ENCODE measurements around the gene ULBP2. TPM values are rescaled to one million over a fixed set of nuclear protein-coding genes. Genes with fewer than 3 reads are reported as not detected.
"Not testable (repeated sequence)": the region's sequence is repeated elsewhere in the genome, so short reads cannot be mapped to it uniquely, and the experiment has no call there.

Gene ULBP2
- total RNA-seq, 1 experiment from 2014 or later, result 0.13 TPM

- TF ChIP-seq GRHL2 (CRISPR knock-in tag; IDR thresholded peaks at IDR 0.05; ENCODE audit: insufficient replicate concordance, severe bottlenecking) (no peak), JAZF1 (CRISPR knock-in tag; IDR thresholded peaks at IDR 0.05) (no peak)
- TF ChIP-seq, protein P1, sequence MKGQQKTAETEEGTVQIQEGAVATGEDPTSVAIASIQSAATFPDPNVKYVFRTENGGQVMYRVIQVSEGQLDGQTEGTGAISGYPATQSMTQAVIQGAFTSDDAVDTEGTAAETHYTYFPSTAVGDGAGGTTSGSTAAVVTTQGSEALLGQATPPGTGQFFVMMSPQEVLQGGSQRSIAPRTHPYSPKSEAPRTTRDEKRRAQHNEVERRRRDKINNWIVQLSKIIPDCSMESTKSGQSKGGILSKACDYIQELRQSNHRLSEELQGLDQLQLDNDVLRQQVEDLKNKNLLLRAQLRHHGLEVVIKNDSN (CRISPR knock-in tag; IDR thresholded peaks at IDR 0.05), result no peak
Observed at GRCh38 chr6:149906405-149906804, 35.4 kb upstream of the ULBP2 start (continued).

- DNase-seq (ENCODE audit: low spot score), result no peak
- no peak overlapping the region for H3K4me3 Mint-ChIP-seq
- peaks cover 25% of the 10 kb centered on the region for H3K27me3 Mint-ChIP-seq (ENCODE audit: low read depth)
- CTCF ChIA-PET, result no interaction called here
- H3K9me3 Mint-ChIP-seq, result peaks cover 43% of the 10 kb centered on the region
- H3K27ac Mint-ChIP-seq, result no peak overlapping the region
- no peak for ATAC-seq
- H3K4me1 Mint-ChIP-seq, result no peaks in the 10 kb centered on the region
- POLR2A ChIA-PET, result no interaction called here
- H3K36me3 Mint-ChIP-seq, result peaks cover 16% of the 10 kb centered on the region
- TF ChIP-seq, protein P1 (CRISPR knock-in tag; IDR thresholded peaks at IDR 0.05), result no peak
- TF ChIP-seq, protein P2, sequence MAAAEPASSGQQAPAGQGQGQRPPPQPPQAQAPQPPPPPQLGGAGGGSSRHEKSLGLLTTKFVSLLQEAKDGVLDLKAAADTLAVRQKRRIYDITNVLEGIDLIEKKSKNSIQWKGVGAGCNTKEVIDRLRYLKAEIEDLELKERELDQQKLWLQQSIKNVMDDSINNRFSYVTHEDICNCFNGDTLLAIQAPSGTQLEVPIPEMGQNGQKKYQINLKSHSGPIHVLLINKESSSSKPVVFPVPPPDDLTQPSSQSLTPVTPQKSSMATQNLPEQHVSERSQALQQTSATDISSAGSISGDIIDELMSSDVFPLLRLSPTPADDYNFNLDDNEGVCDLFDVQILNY (CRISPR knock-in tag; IDR thresholded peaks at IDR 0.05), result no peak
- TF ChIP-seq ZNF423 (CRISPR knock-in tag; IDR thresholded peaks at IDR 0.05) (no peak), FOXP4 (CRISPR knock-in tag; IDR thresholded peaks at IDR 0.05) (no peak), ZNF121 (CRISPR knock-in tag; IDR thresholded peaks at IDR 0.05) (no peak), PRRX2 (CRISPR knock-in tag; IDR thresholded peaks at IDR 0.05) (no peak), SP1 (CRISPR knock-in tag; conservative IDR thresholded peaks at IDR 0.05) (no peak), CTCF (IDR thresholded peaks at IDR 0.05) (no peak), TP53 (CRISPR knock-in tag; IDR thresholded peaks at IDR 0.05) (no peak), JUN (CRISPR knock-in tag; IDR thresholded peaks at IDR 0.05) (no peak), SMAD3 (CRISPR knock-in tag; IDR thresholded peaks at IDR 0.05; ENCODE audit: borderline replicate concordance) (no peak), ZNF416 (CRISPR knock-in tag; IDR thresholded peaks at IDR 0.05) (no peak), GABPB1 (CRISPR knock-in tag; IDR thresholded peaks at IDR 0.05) (no peak), FOXP1 (CRISPR knock-in tag; IDR thresholded peaks at IDR 0.05; ENCODE audit: borderline replicate concordance) (no peak), TEAD4 (CRISPR knock-in tag; IDR thresholded peaks at IDR 0.05) (no peak), FOXJ3 (CRISPR knock-in tag; IDR thresholded peaks at IDR 0.05; ENCODE audit: borderline replicate concordance) (no peak)
- TF ChIP-seq, protein P3, sequence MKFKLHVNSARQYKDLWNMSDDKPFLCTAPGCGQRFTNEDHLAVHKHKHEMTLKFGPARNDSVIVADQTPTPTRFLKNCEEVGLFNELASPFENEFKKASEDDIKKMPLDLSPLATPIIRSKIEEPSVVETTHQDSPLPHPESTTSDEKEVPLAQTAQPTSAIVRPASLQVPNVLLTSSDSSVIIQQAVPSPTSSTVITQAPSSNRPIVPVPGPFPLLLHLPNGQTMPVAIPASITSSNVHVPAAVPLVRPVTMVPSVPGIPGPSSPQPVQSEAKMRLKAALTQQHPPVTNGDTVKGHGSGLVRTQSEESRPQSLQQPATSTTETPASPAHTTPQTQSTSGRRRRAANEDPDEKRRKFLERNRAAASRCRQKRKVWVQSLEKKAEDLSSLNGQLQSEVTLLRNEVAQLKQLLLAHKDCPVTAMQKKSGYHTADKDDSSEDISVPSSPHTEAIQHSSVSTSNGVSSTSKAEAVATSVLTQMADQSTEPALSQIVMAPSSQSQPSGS (CRISPR knock-in tag; IDR thresholded peaks at IDR 0.05; ENCODE audit: borderline replicate concordance, low read depth), result no peak
- TF ChIP-seq, protein P4, sequence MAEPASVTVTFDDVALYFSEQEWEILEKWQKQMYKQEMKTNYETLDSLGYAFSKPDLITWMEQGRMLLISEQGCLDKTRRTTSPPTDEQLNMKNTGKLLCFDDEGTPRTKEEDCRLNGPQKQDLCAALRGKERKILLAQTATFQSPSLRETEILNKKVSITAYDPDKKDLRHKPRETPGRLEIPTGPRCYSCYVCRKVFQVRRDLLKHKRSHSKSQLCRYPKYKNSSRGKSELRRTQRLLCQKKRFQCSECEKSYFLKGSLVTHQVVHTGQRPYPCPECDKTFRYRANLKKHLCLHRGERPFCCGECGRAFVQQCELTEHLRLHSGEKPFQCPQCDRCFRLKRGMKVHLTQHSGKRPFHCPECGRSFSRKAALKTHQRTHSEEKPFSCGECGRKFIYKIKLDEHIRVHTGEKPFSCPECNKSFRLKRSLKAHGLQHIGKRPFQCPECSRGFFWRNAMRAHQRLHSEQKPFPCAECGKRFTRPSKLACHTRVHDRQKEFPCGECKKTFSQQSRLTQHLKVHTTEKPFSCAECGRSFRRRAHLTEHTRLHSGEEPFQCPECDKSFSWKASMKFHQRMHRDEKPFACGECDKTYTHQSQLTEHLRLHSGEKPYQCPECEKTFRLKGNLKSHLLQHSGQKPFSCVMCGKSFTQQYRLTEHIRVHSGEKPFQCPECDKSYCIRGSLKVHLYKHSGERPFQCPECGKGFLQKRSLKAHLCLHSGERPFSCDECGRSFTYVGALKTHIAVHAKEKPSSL (CRISPR knock-in tag; conservative IDR thresholded peaks at IDR 0.05), result no peak
- TF ChIP-seq, protein P5, sequence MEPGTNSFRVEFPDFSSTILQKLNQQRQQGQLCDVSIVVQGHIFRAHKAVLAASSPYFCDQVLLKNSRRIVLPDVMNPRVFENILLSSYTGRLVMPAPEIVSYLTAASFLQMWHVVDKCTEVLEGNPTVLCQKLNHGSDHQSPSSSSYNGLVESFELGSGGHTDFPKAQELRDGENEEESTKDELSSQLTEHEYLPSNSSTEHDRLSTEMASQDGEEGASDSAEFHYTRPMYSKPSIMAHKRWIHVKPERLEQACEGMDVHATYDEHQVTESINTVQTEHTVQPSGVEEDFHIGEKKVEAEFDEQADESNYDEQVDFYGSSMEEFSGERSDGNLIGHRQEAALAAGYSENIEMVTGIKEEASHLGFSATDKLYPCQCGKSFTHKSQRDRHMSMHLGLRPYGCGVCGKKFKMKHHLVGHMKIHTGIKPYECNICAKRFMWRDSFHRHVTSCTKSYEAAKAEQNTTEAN (CRISPR knock-in tag; IDR thresholded peaks at IDR 0.05), result no peak
- TF ChIP-seq, protein P6, sequence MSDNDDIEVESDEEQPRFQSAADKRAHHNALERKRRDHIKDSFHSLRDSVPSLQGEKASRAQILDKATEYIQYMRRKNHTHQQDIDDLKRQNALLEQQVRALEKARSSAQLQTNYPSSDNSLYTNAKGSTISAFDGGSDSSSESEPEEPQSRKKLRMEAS (CRISPR knock-in tag; IDR thresholded peaks at IDR 0.05), result no peak
Observed at GRCh38 chr6:149907317-149907716, 34.5 kb upstream of the ULBP2 start.

DNA sequence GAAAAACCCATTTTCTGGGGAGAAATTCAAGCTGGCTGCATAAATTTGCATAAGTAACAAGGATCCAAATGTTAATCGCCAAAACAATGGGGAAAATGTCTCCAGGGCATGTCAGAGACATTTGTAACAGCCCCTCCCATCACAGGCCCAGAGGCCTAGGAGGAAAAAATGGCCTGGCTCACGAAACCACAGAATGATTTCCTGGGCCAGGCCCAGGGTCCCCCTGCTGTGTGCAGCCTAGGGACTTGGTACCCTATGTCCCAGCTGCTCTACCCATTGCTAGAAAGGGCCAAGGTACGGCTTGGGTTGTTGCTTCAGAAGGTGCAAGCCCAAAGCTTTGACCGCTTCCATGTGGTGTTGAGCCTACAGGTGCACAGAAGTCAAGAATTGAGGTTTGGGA is 33.3 kb upstream of the ULBP2 start:
- not testable (repeated sequence) for H3K4me3 Mint-ChIP-seq

More for the DNA sequence above, 33.3 kb upstream of the ULBP2 start:
- DNase-seq (ENCODE audit: low spot score); H3K27ac Mint-ChIP-seq; H3K4me1 Mint-ChIP-seq; POLR2A ChIA-PET; ATAC-seq: not testable (repeated sequence)
- Mint-ChIP-seq H3K9me3 (peaks cover 43% of the 10 kb centered on the region), H3K27me3 (ENCODE audit: low read depth) (peaks cover 34% of the 10 kb centered on the region), H3K36me3 (peaks cover 16% of the 10 kb centered on the region)
- CTCF ChIA-PET, result interaction anchor here (0.6 kb wide), 1 partner anchor 76 kb away, joined by 3 read pairs; no protein-coding TSS in a partner anchor

All from WTC11 (cell line).